Central memory CD4-positive, alpha-beta T cell (primary cell): ENCODE results near the gene CST5.
"Not testable (repeated sequence)": the region's sequence is repeated elsewhere in the genome, so short reads cannot be mapped to it uniquely, and the experiment has no call there.

Experiments used
- DNase-seq: peaks from one replicate; pipeline ENCODE4 v3.0.0; 2022

Gene CST5

GRCh38 chr20:23887856-23888255 lies 8.3 kb upstream of the CST5 start:
- no peak for DNase-seq

GRCh38 chr20:23884771-23885162 lies 5.2 kb upstream of the CST5 start:
- no peak for DNase-seq

GRCh38 chr20:23884136-23884770 lies 4.7 kb upstream of the CST5 start:
- no peak for DNase-seq

GRCh38 chr20:23881371-23881770 lies 1.8 kb upstream of the CST5 start:
- no peak for DNase-seq

GRCh38 chr20:23880417-23880816 lies 869 bp upstream of the CST5 start:
- DNase-seq: no peak

- DNase-seq: no peak
Observed at GRCh38 chr20:23879811-23880374, 345 bp upstream of the CST5 start.

GRCh38 chr20:23878787-23879186 lies 761 bp downstream of the CST5 start:
- no peak for DNase-seq

GRCh38 chr20:23878016-23878542 lies 1.5 kb downstream of the CST5 start:
- not testable (repeated sequence) for DNase-seq

GRCh38 chr20:23877524-23877923 lies 2.0 kb downstream of the CST5 start:
- no peak for DNase-seq

GRCh38 chr20:23875606-23876237 lies 3.8 kb downstream of the CST5 start:
- no peak for DNase-seq

- DNase-seq: no peak
Observed at GRCh38 chr20:23874747-23875146, 4.8 kb downstream of the CST5 start.

GRCh38 chr20:23873370-23874015 lies 6.1 kb downstream of the CST5 start:
- DNase-seq: peak; percentile 5

GRCh38 chr20:23872065-23872464 lies 7.5 kb downstream of the CST5 start:
- no peak for DNase-seq

- DNase-seq: no peak
Observed at GRCh38 chr20:23870461-23870860, 9.1 kb downstream of the CST5 start.

GRCh38 chr20:23869520-23869919 lies 10.0 kb downstream of the CST5 start:
- DNase-seq: no peak

- DNase-seq: no peak
Observed at GRCh38 chr20:23868321-23868720, 11.2 kb downstream of the CST5 start.

GRCh38 chr20:23867152-23867776 lies 12.3 kb downstream of the CST5 start:
- DNase-seq: no peak

GRCh38 chr20:23860771-23861170 lies 18.8 kb downstream of the CST5 start:
- not testable (repeated sequence) for DNase-seq

- no peak for DNase-seq
Observed at GRCh38 chr20:23857962-23858595, 21.5 kb downstream of the CST5 start.

- no peak for DNase-seq
Observed at GRCh38 chr20:23856736-23857135, 22.8 kb downstream of the CST5 start.

GRCh38 chr20:23856226-23856625 lies 23.3 kb downstream of the CST5 start:
- no peak for DNase-seq

- no peak for DNase-seq
Observed at GRCh38 chr20:23841693-23842092, 37.9 kb downstream of the CST5 start.

- no peak for DNase-seq
Observed at GRCh38 chr20:23835716-23836115, 43.8 kb downstream of the CST5 start.
